Endothelial cell of umbilical vein (primary cell): Measurements from ENCODE around the gene SLC35F2. TPM values are rescaled to one million over a fixed set of nuclear protein-coding genes. Genes with fewer than 3 reads are reported as not detected.

Experiments used
- Bru-seq: library from RNA; stranded (reverse); fragments of 400-500 nt; gene quantifications from one replicate; lab custom pipeline; 2021; lab: Mats Ljungman, UMichigan
- BruChase-seq, 2 experiments: library from RNA; stranded (reverse); fragments of 400-500 nt; gene quantifications; one replicate each; lab custom pipeline; 2021; lab: Mats Ljungman, UMichigan
- BruUV-seq: library from RNA; stranded (reverse); fragments of 400-500 nt; replicated peaks from 2 replicates; lab custom pipeline; 2021; lab: Mats Ljungman, UMichigan
- CTCF ChIA-PET: fragments of 300-600, 350-600 bp; sonication (Branson Sonifier 250); formaldehyde crosslinking; loops from one replicate; lab custom pipeline; 2021; ENCODE audit warnings: antibody characterized with exemption, inconsistent platforms; lab: Charles Lee
- POLR2A ChIA-PET: fragments of 300-600, 350-600 bp; sonication (Branson Sonifier 250); formaldehyde crosslinking; loops from one replicate; lab custom pipeline; 2021; ENCODE audit warnings: antibody characterized with exemption, inconsistent platforms; lab: Charles Lee
- DNase-seq: peaks from one replicate; pipeline ENCODE4 v3.0.0-alpha.2; 2011; ENCODE audit warnings: low read depth, low spot score
- FAIRE-seq: peaks from 2 replicates; lab custom pipeline; 2011; peaks lifted over from hg19 to GRCh38; lab: Jason Lieb, UNC
- H2AFZ ChIP-seq: 2 replicates; pipeline ENCODE4 v1.6.0; 2012; ENCODE audit warnings: low read depth, low read length, control low read depth, inconsistent platforms
- H3K27ac ChIP-seq: 2 replicates; pipeline ENCODE4 v1.5.1; 2011; ENCODE audit warnings: low read depth, mild to moderate bottlenecking, control low read depth, low read length, moderate library complexity; ENCODE audit not compliant: insufficient read depth
- H3K27me3 ChIP-seq, 2 experiments: 2 replicates each; pipeline versions ENCODE4 v1.6.0 to v1.6.1; 2011; ENCODE audit warnings: low read length in 2 of 2, mixed read lengths in 1 of 2; ENCODE audit not compliant: control insufficient read depth in 2 of 2, insufficient read depth in 2 of 2
- H3K36me3 ChIP-seq, 2 experiments: 2 replicates in 1 of 2; 3 replicates in 1 of 2; pipeline ENCODE4 v1.5.1; 2011; ENCODE audit warnings: low read length in 2 of 2, mild to moderate bottlenecking in 1 of 2, moderate library complexity in 1 of 2; ENCODE audit not compliant: control insufficient read depth in 2 of 2, insufficient read depth in 2 of 2; ENCODE audit errors: extremely low read depth in 1 of 2
- H3K4me1 ChIP-seq: 3 replicates; pipeline ENCODE4 v1.5.1; 2011; ENCODE audit warnings: mild to moderate bottlenecking, low read length; ENCODE audit not compliant: control insufficient read depth, insufficient read depth; ENCODE audit errors: extremely low read depth
- H3K4me2 ChIP-seq: 2 replicates; pipeline ENCODE4 v1.6.1; 2011; ENCODE audit warnings: low read length, control low read depth, mixed read lengths; ENCODE audit not compliant: insufficient read depth
- H3K4me3 ChIP-seq, 3 experiments: fragments of 200-600 bp in 1 of 3; sonication (generic), shearing (Covaris generic) in 1 of 3; replicated peaks in 1 of 3; 2 replicates each; pipeline ENCODE4 v1.5.1; 2011 to 2016; ENCODE audit warnings: control low read depth in 3 of 3, low read length in 3 of 3, mild to moderate bottlenecking in 2 of 3, inconsistent platforms in 1 of 3, low read depth in 1 of 3, moderate library complexity in 1 of 3; ENCODE audit not compliant: insufficient read depth in 1 of 3
- H3K79me2 ChIP-seq: 2 replicates; pipeline ENCODE4 v1.6.0; 2012; ENCODE audit warnings: low read length, inconsistent platforms; ENCODE audit not compliant: control insufficient read depth, insufficient read depth
- H3K9ac ChIP-seq: replicated peaks from 2 replicates; pipeline ENCODE3; 2011; ENCODE audit warnings: low read length, control low read depth; ENCODE audit not compliant: insufficient read depth; ENCODE audit errors: extremely low read depth
- H3K9me1 ChIP-seq: replicated peaks from 3 replicates; pipeline ENCODE4 v1.6.0; 2011; ENCODE audit warnings: mild to moderate bottlenecking, low read length; ENCODE audit not compliant: control insufficient read depth, insufficient read depth; ENCODE audit errors: extremely low read depth
- H3K9me3 ChIP-seq: replicated peaks from 2 replicates; pipeline ENCODE4 v1.5.1; 2012; ENCODE audit warnings: low read length, inconsistent platforms; ENCODE audit not compliant: control insufficient read depth, insufficient read depth
- H4K20me1 ChIP-seq: replicated peaks from 2 replicates; pipeline ENCODE3; 2011; ENCODE audit warnings: mild to moderate bottlenecking, low read length; ENCODE audit not compliant: control insufficient read depth, insufficient read depth; ENCODE audit errors: extremely low read depth
- EZH2 ChIP-seq: IDR thresholded peaks from 2 replicates; pipeline ENCODE4 v1.6.1; 2012; ENCODE audit warnings: borderline replicate concordance, low read depth, mild to moderate bottlenecking, moderate library complexity, low read length, inconsistent platforms; ENCODE audit not compliant: severe bottlenecking
- FOS ChIP-seq: IDR thresholded peaks from 2 replicates; pipeline ENCODE4 v1.6.1; 2011; ENCODE audit warnings: mild to moderate bottlenecking, low read length, moderate library complexity, borderline replicate concordance; ENCODE audit not compliant: insufficient read depth
- GATA2 ChIP-seq: IDR thresholded peaks from 2 replicates; pipeline ENCODE4 v1.7.0; 2011; ENCODE audit warnings: low read depth, mild to moderate bottlenecking, moderate library complexity, mixed read lengths, low read length; ENCODE audit not compliant: insufficient read length, insufficient read depth
- JUN ChIP-seq: IDR thresholded peaks from 2 replicates; pipeline ENCODE4 v1.6.1; 2011; ENCODE audit warnings: borderline replicate concordance, low read depth; ENCODE audit not compliant: insufficient read length, insufficient read depth
- MYC ChIP-seq: IDR thresholded peaks from one replicate; pipeline ENCODE4 v1.6.1; 2011; ENCODE audit warnings: mild to moderate bottlenecking, low read depth, low read length
- POLR2A ChIP-seq: IDR thresholded peaks from 2 replicates; pipeline ENCODE4 v1.6.1; 2012; ENCODE audit warnings: low read depth, mild to moderate bottlenecking, control low read depth, low read length
- POLR2AphosphoS5 ChIP-seq: IDR thresholded peaks from 2 replicates; pipeline ENCODE4 v1.6.1; 2012; ENCODE audit warnings: low read depth, mild to moderate bottlenecking, control low read depth, low read length, moderate library complexity; ENCODE audit not compliant: insufficient read depth
- dilution Hi-C: fragments of 300-500 bp; cut with MboI; formaldehyde crosslinking; loops from one replicate; pipeline ENCODE4 v1.15.0; 2019; ENCODE audit warnings: low sequenced_read_pairs; ENCODE audit not compliant: extremely low pct_ligation_motif_present
- intact Hi-C: fragments of 100-400 bp; cut with micrococcal nuclease; formaldehyde crosslinking; loops from one replicate; pipeline ENCODE4 v1.10.0; 2022
- long read RNA-seq: library from polyadenylated mRNA; stranded (forward); transcript quantifications from one replicate; pipeline ENCODE4 v2.0.0, GENCODE V29; 2021
- polyA minus RNA-seq, 3 experiments: library from RNA; depleted of rRNA, polyadenylated mRNA; stranded (reverse); fragments of >200 nt; gene quantifications; 1 replicate in 1 of 3; 2 replicates in 2 of 3; pipeline ENCODE4 v1.2.3, GENCODE V29; 2011
- polyA plus RNA-seq, 4 experiments: library from polyadenylated mRNA; depleted of rRNA in 3 of 4; stranded (reverse) in 3 of 4; unstranded in 1 of 4; fragments of >200 nt; gene quantifications; 2 replicates each; pipeline versions ENCODE4 v1.2.1 to v1.2.3, GENCODE V29; 2011 to 2012; ENCODE audit warnings: missing spikeins in 1 of 4
- total RNA-seq: library from RNA; stranded (reverse); gene quantifications from 2 replicates; pipeline ENCODE4 v1.2.3, GENCODE V29; 2021
- TF ChIP-seq, protein P1 (sequence below), 2 donors: IDR thresholded peaks; 1 replicate in 1 of 2; 2 replicates in 1 of 2; pipeline ENCODE4 v1.5.1; 2011; ENCODE audit warnings: low read length in 2 of 2, mild to moderate bottlenecking in 2 of 2, moderate library complexity in 2 of 2, control low read depth in 1 of 2, inconsistent platforms in 1 of 2, low read depth in 1 of 2; ENCODE audit not compliant: insufficient read depth in 1 of 2; ENCODE audit errors: extremely low read depth in 1 of 2
- TF ChIP-seq, protein P2 (sequence below): IDR thresholded peaks from 2 replicates; pipeline ENCODE4 v1.6.1; 2011; ENCODE audit not compliant: insufficient read depth, insufficient read length

SLC35F2 gene, protein sequence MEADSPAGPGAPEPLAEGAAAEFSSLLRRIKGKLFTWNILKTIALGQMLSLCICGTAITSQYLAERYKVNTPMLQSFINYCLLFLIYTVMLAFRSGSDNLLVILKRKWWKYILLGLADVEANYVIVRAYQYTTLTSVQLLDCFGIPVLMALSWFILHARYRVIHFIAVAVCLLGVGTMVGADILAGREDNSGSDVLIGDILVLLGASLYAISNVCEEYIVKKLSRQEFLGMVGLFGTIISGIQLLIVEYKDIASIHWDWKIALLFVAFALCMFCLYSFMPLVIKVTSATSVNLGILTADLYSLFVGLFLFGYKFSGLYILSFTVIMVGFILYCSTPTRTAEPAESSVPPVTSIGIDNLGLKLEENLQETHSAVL
- total RNA-seq = 57.8 and 59.7 TPM in 2 replicates
- 37.2 and 41.0 TPM in 2 replicates for polyA plus RNA-seq
- polyA plus RNA-seq (2011; cell fraction: cytosol; rRNA removed) = 38.9 and 41.6 TPM in 2 replicates
- 25.2 and 31.2 TPM in 2 replicates for polyA plus RNA-seq (2011; cell fraction: nucleus; rRNA removed)
- 63.7 and 67.1 TPM in 2 replicates for polyA plus RNA-seq (2012)
- polyA minus RNA-seq = 87.2 and 87.7 TPM in 2 replicates
- 19.5 TPM for polyA minus RNA-seq (2011; cell fraction: cytosol; rRNA and poly(A)+ RNA removed)
- 10.1 and 18.1 TPM in 2 replicates for polyA minus RNA-seq (2011; cell fraction: nucleus; rRNA and poly(A)+ RNA removed)
- percentile 76 among the genes with signal in this experiment for Bru-seq, nascent RNA
- BruChase-seq, experiment 1, labeled RNA remaining after a 6-hour chase = percentile 82 among the genes with signal in this experiment
- BruChase-seq, experiment 2, labeled RNA remaining after a 2-hour chase = percentile 76 among the genes with signal in this experiment
- long read RNA-seq, transcript SLC35F2-206 (7 exons, 1,007 nt) = minor isoform, 5 of 112 reads
- long read RNA-seq, transcript SLC35F2-204 (8 exons, 3,170 nt) = major isoform, 81 of 112 reads
- long read RNA-seq, partial matches to known transcripts = 12 of 112 reads
- long read RNA-seq, other reads (novel, unspliced or antisense) = 13 of 112 reads

DNA sequence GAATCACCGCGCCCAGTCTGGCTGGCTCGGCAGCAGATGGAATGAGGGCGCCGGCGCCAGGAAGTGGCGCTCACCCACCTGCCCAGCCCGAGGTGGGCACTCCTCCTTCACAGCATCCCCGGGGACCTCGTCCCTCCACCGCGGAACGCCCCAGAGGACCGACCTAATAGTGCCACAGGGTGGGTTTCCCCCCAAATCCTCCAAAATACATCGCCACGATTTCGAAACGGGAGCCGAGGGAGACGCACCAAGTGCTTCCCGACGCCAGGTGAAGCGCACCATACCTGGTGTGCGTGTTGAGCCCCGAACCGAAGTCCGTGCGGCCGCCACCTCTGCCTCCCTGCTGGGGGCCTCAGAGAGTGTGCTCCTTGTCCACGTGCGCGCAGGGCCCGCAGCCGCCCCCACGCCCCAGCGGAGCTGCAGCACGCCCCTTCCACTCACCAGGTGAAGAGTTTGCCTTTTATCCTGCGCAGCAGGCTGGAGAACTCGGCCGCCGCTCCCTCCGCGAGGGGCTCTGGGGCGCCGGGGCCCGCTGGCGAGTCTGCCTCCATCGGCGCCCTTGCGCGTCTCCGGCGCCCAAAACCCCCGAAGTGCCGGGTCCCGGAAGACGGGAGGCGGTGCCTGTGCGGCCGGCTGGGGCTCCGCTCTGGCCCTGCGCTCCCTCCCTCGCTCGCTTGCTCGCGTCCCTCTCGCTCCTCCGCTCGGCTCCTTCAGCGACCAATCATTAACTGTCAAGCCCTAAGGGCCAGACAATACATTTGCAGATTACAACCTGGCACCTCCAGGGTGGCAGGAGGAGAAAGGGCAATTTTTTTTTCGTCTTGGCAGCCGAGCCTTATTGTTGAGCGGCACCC is at the start of gene SLC35F2:
TSS of gene SLC35F2 (minus strand) at position 571 of the 854 bp plus-strand sequence. CDS start at position 551, 20 bp downstream.
- Histone ChIP-seq H3K9ac (peak within 1 kb of the TSS; percentile 82), H3K9me3 (no peaks in the 10 kb centered on the region), H3K27me3 (no peaks in the 10 kb centered on the region), H3K4me3 (peak within 1 kb of the TSS; percentile 63 to 87 (median 79)), H4K20me1 (no peaks in the 10 kb centered on the region), H3K9me1 (no peaks in the 10 kb centered on the region), H3K79me2 (peaks cover 53% of the 10 kb centered on the region), H2AFZ (peak within 1 kb of the TSS; percentile 71), H3K4me1 (peaks cover 8% of the 10 kb centered on the region), H3K27ac (peak within 1 kb of the TSS; percentile 64), H3K36me3 (no peaks in the 10 kb centered on the region), H3K4me2 (peak within 1 kb of the TSS; percentile 83)
- intact Hi-C loops = loop anchor here (1.0 to 2.0 kb wide), 5 partner anchors 18 to 294 kb away; partner anchors contain the start of genes ALKBH8 and CUL5
- CTCF ChIA-PET = interaction anchor here (0.6 to 1.2 kb wide), 8 partner anchors 10 to 239 kb away, joined by 3 to 4 read pairs (median 3); no protein-coding TSS in a partner anchor
- peak; percentile 79 for FAIRE-seq
- dilution Hi-C loops = no loop called here
- TF ChIP-seq, protein P1, sequence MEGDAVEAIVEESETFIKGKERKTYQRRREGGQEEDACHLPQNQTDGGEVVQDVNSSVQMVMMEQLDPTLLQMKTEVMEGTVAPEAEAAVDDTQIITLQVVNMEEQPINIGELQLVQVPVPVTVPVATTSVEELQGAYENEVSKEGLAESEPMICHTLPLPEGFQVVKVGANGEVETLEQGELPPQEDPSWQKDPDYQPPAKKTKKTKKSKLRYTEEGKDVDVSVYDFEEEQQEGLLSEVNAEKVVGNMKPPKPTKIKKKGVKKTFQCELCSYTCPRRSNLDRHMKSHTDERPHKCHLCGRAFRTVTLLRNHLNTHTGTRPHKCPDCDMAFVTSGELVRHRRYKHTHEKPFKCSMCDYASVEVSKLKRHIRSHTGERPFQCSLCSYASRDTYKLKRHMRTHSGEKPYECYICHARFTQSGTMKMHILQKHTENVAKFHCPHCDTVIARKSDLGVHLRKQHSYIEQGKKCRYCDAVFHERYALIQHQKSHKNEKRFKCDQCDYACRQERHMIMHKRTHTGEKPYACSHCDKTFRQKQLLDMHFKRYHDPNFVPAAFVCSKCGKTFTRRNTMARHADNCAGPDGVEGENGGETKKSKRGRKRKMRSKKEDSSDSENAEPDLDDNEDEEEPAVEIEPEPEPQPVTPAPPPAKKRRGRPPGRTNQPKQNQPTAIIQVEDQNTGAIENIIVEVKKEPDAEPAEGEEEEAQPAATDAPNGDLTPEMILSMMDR (IDR thresholded peaks at IDR 0.05; ENCODE audit: extremely low read depth in 1 of 2, insufficient read depth in 1 of 2, low read depth in 1 of 2, low read length in 2 of 2) = no peak
- TF ChIP-seq POLR2AphosphoS5 (peak; percentile 79), JUN (no peak), GATA2 (no peak), MYC (peak; percentile 82), FOS (no peak), POLR2A (peak; percentile 86), EZH2 (no peak)
- TF ChIP-seq, protein P2, sequence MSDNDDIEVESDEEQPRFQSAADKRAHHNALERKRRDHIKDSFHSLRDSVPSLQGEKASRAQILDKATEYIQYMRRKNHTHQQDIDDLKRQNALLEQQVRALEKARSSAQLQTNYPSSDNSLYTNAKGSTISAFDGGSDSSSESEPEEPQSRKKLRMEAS = peak; percentile 41
- POLR2A ChIA-PET = interaction anchor here (0.7 kb wide), 3 partner anchors 47 to 87 kb away, joined by 4 to 7 read pairs (median 6); no protein-coding TSS in a partner anchor
- DNase-seq = peak; percentile 90
- BruUV-seq = no TSS peak
